Rectal smooth muscle tissue (tissue), 1 donor: ENCODE results near the gene OR52K2.

Experiments
- H3K27ac ChIP-seq: one replicate; pipeline ENCODE4 v1.7.0; 2013; ENCODE audit warnings: low read depth, low read length, inconsistent platforms
- H3K27me3 ChIP-seq: one replicate; pipeline ENCODE4 v1.7.0; 2013; ENCODE audit warnings: low read length; ENCODE audit not compliant: control insufficient read depth, insufficient read depth
- H3K36me3 ChIP-seq: one replicate; pipeline ENCODE4 v1.7.0; 2013; ENCODE audit warnings: low read length; ENCODE audit not compliant: control insufficient read depth, insufficient read depth
- H3K4me1 ChIP-seq: one replicate; pipeline ENCODE4 v1.7.0; 2013; ENCODE audit warnings: low read length; ENCODE audit not compliant: control insufficient read depth, insufficient read depth
- H3K4me3 ChIP-seq: one replicate; pipeline ENCODE4 v1.7.0; 2013; ENCODE audit warnings: low read length
- H3K9ac ChIP-seq: one replicate; pipeline ENCODE4 v1.7.0; 2013; ENCODE audit warnings: low read length

The OR52K2 gene

DNA sequence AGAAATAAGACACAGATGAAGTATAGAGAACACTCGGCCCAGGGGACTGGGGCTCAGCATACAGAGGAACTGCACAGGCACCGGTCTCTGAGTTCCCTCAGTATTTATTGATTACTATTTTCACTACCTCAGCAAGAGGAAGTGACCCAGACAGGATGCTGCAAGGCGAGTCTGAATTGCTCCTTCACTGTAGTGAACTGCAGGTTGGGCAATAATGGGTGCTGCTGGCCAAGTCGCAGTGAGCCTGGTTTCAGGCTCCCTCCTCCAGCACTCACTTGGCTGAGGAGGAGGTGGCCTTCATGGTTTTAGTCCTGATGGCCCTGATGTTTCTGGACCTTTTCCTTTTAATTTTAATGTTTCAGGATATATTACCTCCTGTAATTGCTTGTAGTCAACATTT lies 10.4 kb downstream of the OR52K2 start:
- Histone ChIP-seq H3K4me3 (no peak overlapping the region), H3K36me3 (no peaks in the 10 kb centered on the region), H3K4me1 (no peaks in the 10 kb centered on the region)

GRCh38 chr11:4460151-4460550 lies 11.1 kb downstream of the OR52K2 start:
- no peak overlapping the region for H3K9ac ChIP-seq
- no peaks in the 10 kb centered on the region for H3K27me3 ChIP-seq
- no peak overlapping the region for H3K4me3 ChIP-seq
- no peaks in the 10 kb centered on the region for H3K4me1 ChIP-seq
- H3K36me3 ChIP-seq: no peaks in the 10 kb centered on the region
- H3K27ac ChIP-seq: no peak overlapping the region

More for the DNA sequence above, 10.4 kb downstream of the OR52K2 start:
- H3K9ac ChIP-seq: no peak overlapping the region
- no peak overlapping the region for H3K27ac ChIP-seq
- no peaks in the 10 kb centered on the region for H3K27me3 ChIP-seq

- Histone ChIP-seq H3K9ac (no peak overlapping the region), H3K27me3 (no peaks in the 10 kb centered on the region), H3K4me3 (no peak overlapping the region), H3K27ac (no peak overlapping the region), H3K4me1 (no peaks in the 10 kb centered on the region), H3K36me3 (no peaks in the 10 kb centered on the region)
These were observed 15.4 kb downstream of the OR52K2 start for GRCh38 chr11:4464216-4465159.

- Histone ChIP-seq H3K27ac (no peak overlapping the region), H3K4me3 (no peak overlapping the region), H3K36me3 (no peaks in the 10 kb centered on the region), H3K9ac (no peak overlapping the region), H3K27me3 (no peaks in the 10 kb centered on the region), H3K4me1 (no peaks in the 10 kb centered on the region)
These were observed 16.3 kb downstream of the OR52K2 start for GRCh38 chr11:4465407-4465806.

- Histone ChIP-seq H3K4me1 (no peaks in the 10 kb centered on the region), H3K27me3 (no peaks in the 10 kb centered on the region), H3K4me3 (no peak overlapping the region), H3K9ac (no peak overlapping the region), H3K27ac (no peak overlapping the region), H3K36me3 (no peaks in the 10 kb centered on the region)
These were observed 17.2 kb downstream of the OR52K2 start for GRCh38 chr11:4466131-4466870.

GRCh38 chr11:4466871-4467442 lies 17.9 kb downstream of the OR52K2 start:
- Histone ChIP-seq H3K27ac (no peak overlapping the region), H3K9ac (no peak overlapping the region), H3K4me3 (no peak overlapping the region), H3K27me3 (no peaks in the 10 kb centered on the region), H3K4me1 (no peaks in the 10 kb centered on the region), H3K36me3 (no peaks in the 10 kb centered on the region)

GRCh38 chr11:4467811-4468606 lies 18.9 kb downstream of the OR52K2 start:
- no peak overlapping the region for H3K4me3 ChIP-seq
- H3K27ac ChIP-seq: no peak overlapping the region
- H3K27me3 ChIP-seq: no peaks in the 10 kb centered on the region
- no peaks in the 10 kb centered on the region for H3K4me1 ChIP-seq
- H3K36me3 ChIP-seq: no peaks in the 10 kb centered on the region
- H3K9ac ChIP-seq: no peak overlapping the region

DNA sequence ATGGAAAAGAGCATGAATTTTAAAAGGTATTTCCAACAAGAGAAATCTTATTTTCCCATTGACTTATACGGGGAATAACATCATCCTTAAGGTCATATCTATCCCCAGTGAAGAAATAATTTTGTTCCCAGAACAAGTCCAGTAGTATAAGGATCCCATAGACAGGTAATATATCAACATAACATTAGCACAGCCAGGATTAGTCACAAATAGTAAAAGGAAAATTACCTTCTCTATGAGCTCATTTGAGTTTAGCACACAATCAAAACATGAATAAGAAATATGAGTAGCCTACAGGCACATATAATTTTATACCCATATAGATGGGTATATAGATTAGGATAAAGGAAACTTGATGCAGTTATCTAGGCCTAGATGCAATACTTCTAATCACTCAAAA lies 30.5 kb downstream of the OR52K2 start:
- no peaks in the 10 kb centered on the region for H3K36me3 ChIP-seq
- H3K27me3 ChIP-seq: peaks cover 2% of the 10 kb centered on the region
- H3K9ac ChIP-seq: no peak overlapping the region
- no peak overlapping the region for H3K27ac ChIP-seq
- H3K4me1 ChIP-seq: no peaks in the 10 kb centered on the region
- no peak overlapping the region for H3K4me3 ChIP-seq

- Histone ChIP-seq H3K27me3 (no peaks in the 10 kb centered on the region), H3K36me3 (no peaks in the 10 kb centered on the region), H3K4me3 (no peak overlapping the region), H3K4me1 (no peaks in the 10 kb centered on the region), H3K27ac (no peak overlapping the region), H3K9ac (no peak overlapping the region)
These were observed 31.6 kb downstream of the OR52K2 start for GRCh38 chr11:4480577-4481239.

DNA sequence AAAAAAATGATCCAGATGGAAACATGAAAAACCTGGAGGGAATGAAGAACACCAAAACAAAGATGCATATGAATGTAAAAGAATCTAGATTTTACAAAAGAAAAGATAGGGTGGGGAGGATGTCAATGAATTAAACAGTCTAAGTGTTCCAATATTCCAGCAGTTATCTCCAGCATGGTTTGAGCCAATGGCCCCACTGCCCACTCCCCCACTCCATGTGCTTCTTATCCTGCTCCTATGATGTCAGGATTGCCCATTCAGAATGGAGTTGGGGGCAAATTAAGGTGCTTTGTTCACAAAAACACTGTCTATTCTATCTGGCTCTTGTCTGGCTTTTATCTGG lies 32.1 kb downstream of the OR52K2 start:
- H3K36me3 ChIP-seq: no peaks in the 10 kb centered on the region
- no peaks in the 10 kb centered on the region for H3K27me3 ChIP-seq
- no peak overlapping the region for H3K27ac ChIP-seq
- H3K4me1 ChIP-seq: no peaks in the 10 kb centered on the region
- H3K9ac ChIP-seq: no peak overlapping the region
- no peak overlapping the region for H3K4me3 ChIP-seq

- no peaks in the 10 kb centered on the region for H3K27me3 ChIP-seq
- H3K36me3 ChIP-seq: no peaks in the 10 kb centered on the region
- H3K27ac ChIP-seq: no peak within 1 kb of the TSS
- no peak within 1 kb of the TSS for H3K4me3 ChIP-seq
- H3K9ac ChIP-seq: no peak within 1 kb of the TSS
- H3K4me1 ChIP-seq: no peaks in the 10 kb centered on the region
These were observed 33.4 kb downstream of the OR52K2 start, which contains the start of gene OR52K1 for GRCh38 chr11:4482445-4482844. Gene OR52K1, plus strand, starts transcription at chr11:4482646. Its CDS starts 6,255 bp downstream, at chr11:4488901.
